ENCODE results near the gene SLC25A15. TPM values are rescaled to one million over a fixed set of nuclear protein-coding genes. Genes with fewer than 3 reads are reported as not detected.

Gene SLC25A15
- total and polyA plus RNA-seq, 2 donors (not counting 1 experiment from before 2014, with no cell fraction given) = 2.4 to 3.8 TPM

DNA sequence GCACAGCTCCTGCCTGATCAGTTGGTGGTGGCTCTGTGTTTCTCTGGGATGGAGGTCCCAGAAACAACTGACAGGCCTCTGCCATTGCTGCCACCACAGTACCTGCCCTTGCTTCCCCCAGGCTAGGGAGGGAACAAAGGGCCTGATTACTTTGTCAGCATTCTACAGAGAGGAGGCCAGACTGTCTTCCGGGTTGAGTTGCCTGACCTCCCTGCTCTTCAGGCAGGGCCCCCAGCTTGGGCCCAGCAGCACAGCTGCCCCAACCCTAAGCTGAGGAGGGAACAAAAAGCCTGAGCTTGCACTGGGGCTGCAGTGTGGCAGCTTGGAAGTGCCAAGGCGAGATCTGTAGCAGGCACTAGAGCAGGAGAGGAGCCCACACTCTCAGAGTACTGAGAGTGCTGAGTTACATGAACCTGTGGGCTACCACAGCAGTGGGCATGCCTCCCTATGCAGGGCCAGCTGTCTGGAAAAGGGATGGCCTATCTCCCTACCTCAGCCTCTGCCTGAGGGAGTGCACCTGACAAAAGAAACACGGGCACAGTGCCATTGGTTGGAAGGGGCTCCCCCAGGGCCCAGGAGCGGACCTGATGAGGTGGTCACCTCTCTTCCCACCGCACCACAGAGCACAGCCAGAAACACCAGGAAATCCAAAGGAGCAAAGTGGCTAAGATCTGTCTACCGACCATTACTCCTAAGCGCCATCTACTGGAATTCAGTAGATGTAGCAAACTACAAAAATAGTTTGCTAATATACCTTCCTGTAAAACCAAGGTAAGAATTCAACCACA lies 24.4 kb downstream of the SLC25A15 start:
- peaks cover 0 to 14% of the 10 kb centered on the region in 2 experiments for H3K36me3 ChIP-seq (replicated peaks in 1 of 2; ENCODE audit: control extremely low read depth in 1 of 2, control insufficient read depth in 1 of 2, extremely low read depth in 1 of 2, insufficient read depth in 2 of 2, low read length in 1 of 2)
- H3K4me1 ChIP-seq (ENCODE audit: control insufficient read depth in 2 of 2, insufficient read depth in 2 of 2, low read length in 2 of 2) = peaks cover 8 to 9% of the 10 kb centered on the region in 2 donors
- H3K9ac ChIP-seq (ENCODE audit: low read length) = no peak overlapping the region
- peaks cover 2% of the 10 kb centered on the region for H3K9me3 Mint-ChIP-seq (ENCODE audit: insufficient read depth)
- no peak overlapping the region for H3K4me2 ChIP-seq (replicated peaks; ENCODE audit: low read depth, low read length, poor library complexity, severe bottlenecking)
- POLR2A ChIA-PET = no interaction called here
- no peaks in the 10 kb centered on the region for H3K9me3 ChIP-seq (ENCODE audit: control extremely low read depth in 1 of 3, control insufficient read depth in 2 of 3, insufficient read depth in 1 of 3, low read length in 2 of 3)
- no peaks in the 10 kb centered on the region for H3K79me2 ChIP-seq (ENCODE audit: control insufficient read depth, insufficient read depth, low read length)
- CTCF ChIA-PET = interaction anchor here (1.0 to 2.8 kb wide), 3 partner anchors 8 to 61 kb away, joined by 3 to 12 read pairs (median 3); no protein-coding TSS in a partner anchor
- peaks cover 18% of the 10 kb centered on the region for H3K4me1 Mint-ChIP-seq
- no peak overlapping the region for H3K4me3 Mint-ChIP-seq
- no peak overlapping the region for H3K4me3 ChIP-seq (ENCODE audit: control extremely low read depth in 1 of 5, extremely low read depth in 1 of 5, insufficient read depth in 1 of 5, low read depth in 2 of 5, low read length in 4 of 5)
- 83% methylated on average over 6 of the region's 7 CpGs for WGBS (ENCODE audit: insufficient coverage)
- intact Hi-C loops (cut with micrococcal nuclease) = no loop called here
- H3K27ac Mint-ChIP-seq = no peak overlapping the region
- TF ChIP-seq EZH2 (IDR thresholded peaks at IDR 0.05; ENCODE audit: borderline replicate concordance, insufficient read depth, low read depth, low read length, poor library complexity, severe bottlenecking) = no peak
- TF ChIP-seq, protein P1, sequence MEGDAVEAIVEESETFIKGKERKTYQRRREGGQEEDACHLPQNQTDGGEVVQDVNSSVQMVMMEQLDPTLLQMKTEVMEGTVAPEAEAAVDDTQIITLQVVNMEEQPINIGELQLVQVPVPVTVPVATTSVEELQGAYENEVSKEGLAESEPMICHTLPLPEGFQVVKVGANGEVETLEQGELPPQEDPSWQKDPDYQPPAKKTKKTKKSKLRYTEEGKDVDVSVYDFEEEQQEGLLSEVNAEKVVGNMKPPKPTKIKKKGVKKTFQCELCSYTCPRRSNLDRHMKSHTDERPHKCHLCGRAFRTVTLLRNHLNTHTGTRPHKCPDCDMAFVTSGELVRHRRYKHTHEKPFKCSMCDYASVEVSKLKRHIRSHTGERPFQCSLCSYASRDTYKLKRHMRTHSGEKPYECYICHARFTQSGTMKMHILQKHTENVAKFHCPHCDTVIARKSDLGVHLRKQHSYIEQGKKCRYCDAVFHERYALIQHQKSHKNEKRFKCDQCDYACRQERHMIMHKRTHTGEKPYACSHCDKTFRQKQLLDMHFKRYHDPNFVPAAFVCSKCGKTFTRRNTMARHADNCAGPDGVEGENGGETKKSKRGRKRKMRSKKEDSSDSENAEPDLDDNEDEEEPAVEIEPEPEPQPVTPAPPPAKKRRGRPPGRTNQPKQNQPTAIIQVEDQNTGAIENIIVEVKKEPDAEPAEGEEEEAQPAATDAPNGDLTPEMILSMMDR (IDR thresholded peaks at IDR 0.05) = peak; percentile 50
- no peaks in the 10 kb centered on the region for H4K20me1 ChIP-seq (ENCODE audit: control insufficient read depth, insufficient read depth, low read length, poor library complexity, severe bottlenecking)
- H3K27me3 ChIP-seq (replicated peaks in 1 of 4; ENCODE audit: control extremely low read depth in 1 of 4, control insufficient read depth in 3 of 4, insufficient read depth in 4 of 4, low read length in 3 of 4) = no peaks in the 10 kb centered on the region
- H3K27ac ChIP-seq (ENCODE audit: low read length in 2 of 2) = no peak overlapping the region
- no peak for DNase-seq
- no peak overlapping the region for H2AFZ ChIP-seq (ENCODE audit: insufficient read depth, low read depth, low read length, poor library complexity, severe bottlenecking)
- ATAC-seq (ENCODE audit: low read depth) = no peak
- no peaks in the 10 kb centered on the region for H3K27me3 Mint-ChIP-seq

DNA sequence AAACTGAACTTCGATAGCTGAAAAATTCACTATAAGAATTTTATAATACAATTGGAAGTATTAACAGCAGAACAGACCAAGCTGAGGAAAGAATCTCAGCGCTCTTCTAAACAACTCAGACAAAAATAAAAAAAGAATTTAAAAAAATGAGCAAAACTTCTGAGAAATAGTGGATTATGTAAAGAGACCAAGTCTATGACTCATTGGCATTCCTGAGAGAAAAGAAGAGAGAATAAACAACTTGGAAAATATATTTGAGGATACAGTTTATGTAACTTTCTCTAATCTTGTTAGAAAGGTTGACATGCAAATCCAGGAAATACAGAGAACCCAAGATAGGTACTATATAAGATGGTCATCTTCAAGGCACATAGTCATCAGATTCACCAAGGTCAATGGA lies 25.4 kb downstream of the SLC25A15 start:
- WGBS (ENCODE audit: insufficient coverage) = no CpG with 5 or more reads among the region's 2 CpGs
- Histone ChIP-seq H3K9me3 (ENCODE audit: control extremely low read depth in 1 of 3, control insufficient read depth in 2 of 3, insufficient read depth in 1 of 3, low read length in 2 of 3) (no peaks in the 10 kb centered on the region), H4K20me1 (ENCODE audit: control insufficient read depth, insufficient read depth, low read length, poor library complexity, severe bottlenecking) (no peaks in the 10 kb centered on the region), H3K27ac (ENCODE audit: low read length in 2 of 2) (no peak overlapping the region), H3K79me2 (ENCODE audit: control insufficient read depth, insufficient read depth, low read length) (no peaks in the 10 kb centered on the region), H3K4me2 (replicated peaks; ENCODE audit: low read depth, low read length, poor library complexity, severe bottlenecking) (no peak overlapping the region), H3K4me1 (ENCODE audit: control insufficient read depth in 2 of 2, insufficient read depth in 2 of 2, low read length in 2 of 2) (peaks cover 8 to 9% of the 10 kb centered on the region in 2 donors), H3K4me3 (ENCODE audit: control extremely low read depth in 1 of 5, extremely low read depth in 1 of 5, insufficient read depth in 1 of 5, low read depth in 2 of 5, low read length in 4 of 5) (no peak overlapping the region), H3K36me3 (replicated peaks in 1 of 2; ENCODE audit: control extremely low read depth in 1 of 2, control insufficient read depth in 1 of 2, extremely low read depth in 1 of 2, insufficient read depth in 2 of 2, low read length in 1 of 2) (peaks cover 0 to 6% of the 10 kb centered on the region in 2 experiments), H3K9ac (ENCODE audit: low read length) (no peak overlapping the region), H2AFZ (ENCODE audit: insufficient read depth, low read depth, low read length, poor library complexity, severe bottlenecking) (no peak overlapping the region), H3K27me3 (replicated peaks in 1 of 4; ENCODE audit: control extremely low read depth in 1 of 4, control insufficient read depth in 3 of 4, insufficient read depth in 4 of 4, low read length in 3 of 4) (no peaks in the 10 kb centered on the region)
- no peak overlapping the region for H3K27ac Mint-ChIP-seq
- peaks cover 2% of the 10 kb centered on the region for H3K9me3 Mint-ChIP-seq (ENCODE audit: insufficient read depth)
- no peak for DNase-seq
- TF ChIP-seq EZH2 (IDR thresholded peaks at IDR 0.05; ENCODE audit: borderline replicate concordance, insufficient read depth, low read depth, low read length, poor library complexity, severe bottlenecking) = no peak
- TF ChIP-seq, protein P1 (IDR thresholded peaks at IDR 0.05) = no peak
- POLR2A ChIA-PET = no interaction called here
- no peaks in the 10 kb centered on the region for H3K27me3 Mint-ChIP-seq
- ATAC-seq (ENCODE audit: low read depth) = no peak
- intact Hi-C loops (cut with micrococcal nuclease) = no loop called here
- H3K4me1 Mint-ChIP-seq = peaks cover 27% of the 10 kb centered on the region
- H3K4me3 Mint-ChIP-seq = no peak overlapping the region
- CTCF ChIA-PET = interaction anchor here (1.0 to 2.8 kb wide), 2 partner anchors 37 to 62 kb away, joined by 3 to 12 read pairs; no protein-coding TSS in a partner anchor
